GM23338 (cell line): ENCODE data around the gene PLEKHN1. TPM values are rescaled to one million over a fixed set of nuclear protein-coding genes. Genes with fewer than 3 reads are reported as not detected.

ENCODE experiments used
- ATAC-seq: fragments of 200-7000 bp; cut with Tn5 transposase; 3 replicates; pipeline ENCODE4 v1.9.1; 2020
- DNase-seq: peaks from one replicate; pipeline ENCODE4 v3.0.0-alpha.2; 2015; ENCODE audit warnings: low spot score
- H2AFZ ChIP-seq: fragments of 200-600 bp; sonication (generic); 2 replicates; pipeline ENCODE4 v1.8.0; 2016; ENCODE audit warnings: antibody characterized with exemption, mild to moderate bottlenecking, moderate library complexity
- H3F3A ChIP-seq: fragments of 200-600 bp; sonication (generic); replicated peaks from 2 replicates; pipeline ENCODE4 v1.8.0; 2017; ENCODE audit warnings: antibody characterized with exemption, mixed run types, low read depth
- H3K27ac ChIP-seq: fragments of 200-600 bp; sonication (generic); 2 replicates; pipeline ENCODE4 v1.6.1; 2016; ENCODE audit warnings: low read depth
- H3K27me3 ChIP-seq: fragments of 200-600 bp; sonication (generic); 2 replicates; pipeline ENCODE4 v1.8.0; 2016; ENCODE audit warnings: mild to moderate bottlenecking, mixed run types, moderate library complexity; ENCODE audit not compliant: insufficient read depth
- H3K36me3 ChIP-seq: fragments of 200-600 bp; sonication (generic); 2 replicates; pipeline ENCODE4 v1.8.0; 2016; ENCODE audit warnings: mild to moderate bottlenecking; ENCODE audit not compliant: insufficient read depth
- H3K4me1 ChIP-seq: fragments of 200-600 bp; sonication (generic); 2 replicates; pipeline ENCODE4 v1.8.0; 2016; ENCODE audit warnings: mild to moderate bottlenecking, moderate library complexity; ENCODE audit not compliant: insufficient read depth
- H3K4me2 ChIP-seq: fragments of 200-600 bp; sonication (generic); 2 replicates; pipeline ENCODE4 v1.7.1; 2017; ENCODE audit warnings: mixed run types
- H3K4me3 ChIP-seq: fragments of 200-600 bp; sonication (generic); 2 replicates; pipeline ENCODE4 v1.6.1; 2016; ENCODE audit warnings: mixed run types
- H3K79me2 ChIP-seq: fragments of 200-600 bp; sonication (generic); replicated peaks from 2 replicates; pipeline ENCODE4 v1.8.0; 2017; ENCODE audit warnings: mild to moderate bottlenecking; ENCODE audit not compliant: insufficient read depth
- H3K9me2 ChIP-seq: fragments of 200-600 bp; sonication (generic); 2 replicates; pipeline ENCODE4 v1.8.0; 2017; ENCODE audit not compliant: insufficient read depth
- H4K20me1 ChIP-seq: fragments of 200-600 bp; sonication (generic); replicated peaks from 2 replicates; pipeline ENCODE4 v1.8.0; 2017; ENCODE audit warnings: mild to moderate bottlenecking; ENCODE audit not compliant: insufficient read depth
- H3K27ac Mint-ChIP-seq: 2 replicates; pipeline ENCODE4 v1.8.0; 2020; ENCODE audit warnings: inconsistent platforms, mild to moderate bottlenecking, moderate library complexity, mixed read lengths
- H3K27me3 Mint-ChIP-seq: 3 replicates; pipeline ENCODE4 v1.8.0; 2022; ENCODE audit warnings: low read depth, mild to moderate bottlenecking, moderate library complexity, mixed read lengths, inconsistent platforms; ENCODE audit not compliant: insufficient read depth, poor library complexity
- H3K36me3 Mint-ChIP-seq: 3 replicates; pipeline ENCODE4 v1.8.0; 2021; ENCODE audit warnings: low read depth, mild to moderate bottlenecking, inconsistent platforms, moderate library complexity, mixed read lengths
- H3K4me1 Mint-ChIP-seq: 3 replicates; pipeline ENCODE4 v1.8.0; 2020; ENCODE audit warnings: mild to moderate bottlenecking, inconsistent platforms, mixed read lengths
- H3K4me3 Mint-ChIP-seq: 3 replicates; pipeline ENCODE4 v1.8.0; 2021; ENCODE audit warnings: moderate library complexity, mild to moderate bottlenecking, inconsistent platforms, mixed read lengths
- H3K9me3 Mint-ChIP-seq: 3 replicates; pipeline ENCODE4 v1.8.0; 2020; ENCODE audit warnings: moderate library complexity, mild to moderate bottlenecking, inconsistent platforms, mixed read lengths
- CREB1 ChIP-seq: fragments of 250-450 bp; sonication (Bioruptor Pico); IDR thresholded peaks from 2 replicates; pipeline ENCODE4 v1.5.0; 2020; ENCODE audit warnings: low read depth, mild to moderate bottlenecking, moderate library complexity
- ETS1 ChIP-seq: IDR thresholded peaks from 2 replicates; pipeline ENCODE4 v1.6.1; 2016; ENCODE audit warnings: antibody characterized with exemption
- EZH2 ChIP-seq: fragments of 200-600 bp; sonication (generic); IDR thresholded peaks from one replicate; pipeline ENCODE4 v1.8.0; 2017; ENCODE audit warnings: antibody characterized with exemption, mild to moderate bottlenecking, low read depth; ENCODE audit not compliant: unreplicated experiment
- EZH2phosphoT487 ChIP-seq: fragments of 200-600 bp; sonication (generic); IDR thresholded peaks from one replicate; pipeline ENCODE4 v1.8.1; 2018; ENCODE audit warnings: antibody characterized with exemption; ENCODE audit not compliant: unreplicated experiment
- JUNB ChIP-seq: IDR thresholded peaks from one replicate; pipeline ENCODE4 v1.6.1; 2016; ENCODE audit warnings: antibody characterized with exemption; ENCODE audit not compliant: unreplicated experiment
- NANOG ChIP-seq: IDR thresholded peaks from 2 replicates; pipeline ENCODE4 v1.6.1; 2016; ENCODE audit warnings: antibody characterized with exemption, borderline replicate concordance
- POLR2AphosphoS5 ChIP-seq: IDR thresholded peaks from 2 replicates; pipeline ENCODE4 v1.6.1; 2016; ENCODE audit warnings: antibody characterized with exemption, low read depth
- STAT1 ChIP-seq: IDR thresholded peaks from one replicate; pipeline ENCODE4 v1.6.1; 2016; ENCODE audit warnings: antibody characterized with exemption; ENCODE audit not compliant: unreplicated experiment
- ZNF114 ChIP-seq: fragments of 250-450 bp; sonication (Bioruptor Pico); IDR thresholded peaks from 2 replicates; pipeline ENCODE4 v1.5.0; 2020; ENCODE audit warnings: mild to moderate bottlenecking, moderate library complexity
- ZNF331 ChIP-seq: fragments of 250-450 bp; sonication (Bioruptor Pico); IDR thresholded peaks from 2 replicates; pipeline ENCODE4 v1.5.0; 2020; ENCODE audit warnings: low read depth, mild to moderate bottlenecking, moderate library complexity
- ZNF462 ChIP-seq: fragments of 250-450 bp; sonication (Bioruptor Pico); IDR thresholded peaks from 2 replicates; pipeline ENCODE4 v1.5.0; 2020; ENCODE audit warnings: mild to moderate bottlenecking, moderate library complexity
- polyA plus RNA-seq: library from polyadenylated mRNA; unstranded; fragments of >200 nt; fragmentation: Nextera tagmentation; extraction: Ambion mirVana; gene quantifications from 2 replicates; pipeline ENCODE4 v1.2.1, GENCODE V29; 2016
- total RNA-seq: library from RNA; depleted of rRNA; stranded (reverse); fragments of >200 nt; shearing (Covaris generic); gene quantifications from 2 replicates; pipeline ENCODE4 v1.2.3, GENCODE V29; 2014
- TF ChIP-seq, protein P1 (sequence below), 2 experiments: fragments of 200-600 bp in 1 of 2; sonication (generic) in 1 of 2; conservative IDR thresholded peaks; 2 replicates each; pipeline versions ENCODE4 v1.5.1 to v1.6.1; 2016 to 2017; ENCODE audit warnings: antibody characterized with exemption in 2 of 2, low read depth in 2 of 2, mild to moderate bottlenecking in 2 of 2, moderate library complexity in 1 of 2
- TF ChIP-seq, protein P2 (sequence below): IDR thresholded peaks from one replicate; pipeline ENCODE4 v1.6.1; 2018; ENCODE audit warnings: antibody characterized with exemption; ENCODE audit not compliant: unreplicated experiment

PLEKHN1 gene
- total and polyA plus RNA-seq, 2 experiments from 2014 or later = 1.4 to 3.3 TPM

DNA sequence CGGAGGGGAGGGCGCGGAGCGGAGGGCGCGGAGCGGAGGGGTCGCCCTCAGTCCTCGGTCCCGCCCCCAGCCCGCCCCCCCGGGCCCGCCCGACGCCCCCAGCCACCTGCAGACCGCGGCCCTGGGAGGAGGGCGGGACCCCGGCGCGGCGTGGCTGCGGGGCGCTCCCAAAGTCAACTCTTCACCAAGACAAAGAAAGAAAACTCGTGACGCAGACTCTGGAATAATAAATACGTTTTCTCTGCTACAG, 32.4 kb downstream of the PLEKHN1 start:
- H3K27ac Mint-ChIP-seq = no peak overlapping the region
- DNase-seq = no peak
- Histone ChIP-seq H3K27ac (no peak overlapping the region), H3K79me2 (no peaks in the 10 kb centered on the region), H3K4me2 (peak overlapping the region; percentile 82), H3K4me3 (peak overlapping the region; percentile 71), H3K36me3 (no peaks in the 10 kb centered on the region), H2AFZ (no peak overlapping the region), H3F3A (peaks cover 6% of the 10 kb centered on the region; the same call in 1 of the 2 replicates), H4K20me1 (no peaks in the 10 kb centered on the region), H3K4me1 (peaks cover 8% of the 10 kb centered on the region), H3K27me3 (peaks cover 92% of the 10 kb centered on the region), H3K9me2 (no peaks in the 10 kb centered on the region)
- no peaks in the 10 kb centered on the region; the same call in 2 of the 3 replicates for H3K36me3 Mint-ChIP-seq
- TF ChIP-seq NANOG = no peak
- TF ChIP-seq EZH2phosphoT487 = no peak
- no peak for TF ChIP-seq CREB1 (CRISPR knock-in tag)
- no peak for TF ChIP-seq ZNF462 (CRISPR knock-in tag)
- TF ChIP-seq, protein P1, sequence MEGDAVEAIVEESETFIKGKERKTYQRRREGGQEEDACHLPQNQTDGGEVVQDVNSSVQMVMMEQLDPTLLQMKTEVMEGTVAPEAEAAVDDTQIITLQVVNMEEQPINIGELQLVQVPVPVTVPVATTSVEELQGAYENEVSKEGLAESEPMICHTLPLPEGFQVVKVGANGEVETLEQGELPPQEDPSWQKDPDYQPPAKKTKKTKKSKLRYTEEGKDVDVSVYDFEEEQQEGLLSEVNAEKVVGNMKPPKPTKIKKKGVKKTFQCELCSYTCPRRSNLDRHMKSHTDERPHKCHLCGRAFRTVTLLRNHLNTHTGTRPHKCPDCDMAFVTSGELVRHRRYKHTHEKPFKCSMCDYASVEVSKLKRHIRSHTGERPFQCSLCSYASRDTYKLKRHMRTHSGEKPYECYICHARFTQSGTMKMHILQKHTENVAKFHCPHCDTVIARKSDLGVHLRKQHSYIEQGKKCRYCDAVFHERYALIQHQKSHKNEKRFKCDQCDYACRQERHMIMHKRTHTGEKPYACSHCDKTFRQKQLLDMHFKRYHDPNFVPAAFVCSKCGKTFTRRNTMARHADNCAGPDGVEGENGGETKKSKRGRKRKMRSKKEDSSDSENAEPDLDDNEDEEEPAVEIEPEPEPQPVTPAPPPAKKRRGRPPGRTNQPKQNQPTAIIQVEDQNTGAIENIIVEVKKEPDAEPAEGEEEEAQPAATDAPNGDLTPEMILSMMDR (conservative IDR thresholded peaks at IDR 0.05; ENCODE audit: low read depth in 2 of 2) = no peak
- TF ChIP-seq ZNF331 (CRISPR knock-in tag) = no peak
- TF ChIP-seq POLR2AphosphoS5 = no peak
- no peak for TF ChIP-seq JUNB
- TF ChIP-seq, protein P2, sequence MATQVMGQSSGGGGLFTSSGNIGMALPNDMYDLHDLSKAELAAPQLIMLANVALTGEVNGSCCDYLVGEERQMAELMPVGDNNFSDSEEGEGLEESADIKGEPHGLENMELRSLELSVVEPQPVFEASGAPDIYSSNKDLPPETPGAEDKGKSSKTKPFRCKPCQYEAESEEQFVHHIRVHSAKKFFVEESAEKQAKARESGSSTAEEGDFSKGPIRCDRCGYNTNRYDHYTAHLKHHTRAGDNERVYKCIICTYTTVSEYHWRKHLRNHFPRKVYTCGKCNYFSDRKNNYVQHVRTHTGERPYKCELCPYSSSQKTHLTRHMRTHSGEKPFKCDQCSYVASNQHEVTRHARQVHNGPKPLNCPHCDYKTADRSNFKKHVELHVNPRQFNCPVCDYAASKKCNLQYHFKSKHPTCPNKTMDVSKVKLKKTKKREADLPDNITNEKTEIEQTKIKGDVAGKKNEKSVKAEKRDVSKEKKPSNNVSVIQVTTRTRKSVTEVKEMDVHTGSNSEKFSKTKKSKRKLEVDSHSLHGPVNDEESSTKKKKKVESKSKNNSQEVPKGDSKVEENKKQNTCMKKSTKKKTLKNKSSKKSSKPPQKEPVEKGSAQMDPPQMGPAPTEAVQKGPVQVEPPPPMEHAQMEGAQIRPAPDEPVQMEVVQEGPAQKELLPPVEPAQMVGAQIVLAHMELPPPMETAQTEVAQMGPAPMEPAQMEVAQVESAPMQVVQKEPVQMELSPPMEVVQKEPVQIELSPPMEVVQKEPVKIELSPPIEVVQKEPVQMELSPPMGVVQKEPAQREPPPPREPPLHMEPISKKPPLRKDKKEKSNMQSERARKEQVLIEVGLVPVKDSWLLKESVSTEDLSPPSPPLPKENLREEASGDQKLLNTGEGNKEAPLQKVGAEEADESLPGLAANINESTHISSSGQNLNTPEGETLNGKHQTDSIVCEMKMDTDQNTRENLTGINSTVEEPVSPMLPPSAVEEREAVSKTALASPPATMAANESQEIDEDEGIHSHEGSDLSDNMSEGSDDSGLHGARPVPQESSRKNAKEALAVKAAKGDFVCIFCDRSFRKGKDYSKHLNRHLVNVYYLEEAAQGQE = no peak
- TF ChIP-seq EZH2 = no peak
- no peak for TF ChIP-seq STAT1
- no peak for TF ChIP-seq ETS1
- TF ChIP-seq ZNF114 (CRISPR knock-in tag) = no peak
- peak overlapping the region; percentile 50; the same call in 2 of the 3 replicates for H3K4me3 Mint-ChIP-seq
- peaks cover 74% of the 10 kb centered on the region for H3K27me3 Mint-ChIP-seq
- peaks cover 2% of the 10 kb centered on the region; the same call in 1 of the 3 replicates for H3K9me3 Mint-ChIP-seq
- ATAC-seq = no peak
- peaks cover 5% of the 10 kb centered on the region for H3K4me1 Mint-ChIP-seq
